Colonic mucosa (tissue), 4 donors: ENCODE data around the gene NECTIN1. TPM values are rescaled to one million over a fixed set of nuclear protein-coding genes. Genes with fewer than 3 reads are reported as not detected.

Experiments
- DNase-seq: peaks from one replicate; pipeline ENCODE4 v3.0.0-alpha.2; 2020
- H3K27ac ChIP-seq: fragments of 200-600 bp; one replicate; pipeline ENCODE4 v1.8.0; 2021
- H3K27me3 ChIP-seq: fragments of 200-600 bp; one replicate; pipeline ENCODE4 v1.8.0; 2021
- H3K36me3 ChIP-seq: fragments of 200-600 bp; one replicate; pipeline ENCODE4 v1.8.0; 2021
- H3K4me1 ChIP-seq: fragments of 200-600 bp; one replicate; pipeline ENCODE4 v1.8.0; 2021; ENCODE audit warnings: mild to moderate bottlenecking
- H3K4me3 ChIP-seq: fragments of 200-600 bp; one replicate; pipeline ENCODE4 v1.8.0; 2021
- H3K9ac ChIP-seq, 2 donors: one replicate each; pipeline ENCODE4 v1.7.0; 2013; ENCODE audit warnings: control low read depth in 2 of 2, low read depth in 2 of 2, low read length in 2 of 2
- H3K9me3 ChIP-seq: fragments of 200-600 bp; one replicate; pipeline ENCODE4 v1.8.0; 2021
- intact Hi-C: fragments of 100-400 bp; cut with DNase I; formaldehyde crosslinking; loops from one replicate; pipeline ENCODE4 v1.14.1; 2022
- total RNA-seq, 2 donors: library from RNA; stranded (reverse); fragmentation: NEBNext Ultra II Directional in 1 of 2; extraction: Animal tissue kit (Norgen Biotek cat#: 25700) in 1 of 2; gene quantifications; one replicate each; pipeline ENCODE4 v1.2.1, GENCODE V29; 2021
- TF ChIP-seq, protein P1 (sequence below): fragments of 200-600 bp; IDR thresholded peaks from one replicate; pipeline ENCODE4 v1.8.0; 2022; ENCODE audit warnings: antibody characterized with exemption, mild to moderate bottlenecking
- donor health status: healthy.
- donor health status: DM: no; HTN: no; CAD: no.
- donor health status: DM: no; HTN: no; CAD: no.

The NECTIN1 gene
- total RNA-seq, 2 donors from 2014 or later = 53.0 to 59.9 TPM

GRCh38 chr11:119717839-119718534, 11.0 kb downstream of the NECTIN1 start:
- H3K36me3 ChIP-seq = no peaks in the 10 kb centered on the region
- intact Hi-C loops = no loop called here
- H3K9ac ChIP-seq = no peak overlapping the region

GRCh38 chr11:119716582-119717498, 12.2 kb downstream of the NECTIN1 start:
- DNase-seq = no peak
- Histone ChIP-seq H3K9ac (no peak overlapping the region), H3K27me3 (no peaks in the 10 kb centered on the region), H3K4me1 (peaks cover 3% of the 10 kb centered on the region), H3K27ac (no peak overlapping the region), H3K36me3 (no peaks in the 10 kb centered on the region), H3K4me3 (no peak overlapping the region), H3K9me3 (no peaks in the 10 kb centered on the region)
- TF ChIP-seq, protein P1, sequence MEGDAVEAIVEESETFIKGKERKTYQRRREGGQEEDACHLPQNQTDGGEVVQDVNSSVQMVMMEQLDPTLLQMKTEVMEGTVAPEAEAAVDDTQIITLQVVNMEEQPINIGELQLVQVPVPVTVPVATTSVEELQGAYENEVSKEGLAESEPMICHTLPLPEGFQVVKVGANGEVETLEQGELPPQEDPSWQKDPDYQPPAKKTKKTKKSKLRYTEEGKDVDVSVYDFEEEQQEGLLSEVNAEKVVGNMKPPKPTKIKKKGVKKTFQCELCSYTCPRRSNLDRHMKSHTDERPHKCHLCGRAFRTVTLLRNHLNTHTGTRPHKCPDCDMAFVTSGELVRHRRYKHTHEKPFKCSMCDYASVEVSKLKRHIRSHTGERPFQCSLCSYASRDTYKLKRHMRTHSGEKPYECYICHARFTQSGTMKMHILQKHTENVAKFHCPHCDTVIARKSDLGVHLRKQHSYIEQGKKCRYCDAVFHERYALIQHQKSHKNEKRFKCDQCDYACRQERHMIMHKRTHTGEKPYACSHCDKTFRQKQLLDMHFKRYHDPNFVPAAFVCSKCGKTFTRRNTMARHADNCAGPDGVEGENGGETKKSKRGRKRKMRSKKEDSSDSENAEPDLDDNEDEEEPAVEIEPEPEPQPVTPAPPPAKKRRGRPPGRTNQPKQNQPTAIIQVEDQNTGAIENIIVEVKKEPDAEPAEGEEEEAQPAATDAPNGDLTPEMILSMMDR = no peak
- intact Hi-C loops = no loop called here

More at GRCh38 chr11:119717839-119718534, 11.0 kb downstream of the NECTIN1 start:
- Histone ChIP-seq H3K4me3 (no peak overlapping the region), H3K27ac (no peak overlapping the region), H3K9me3 (no peaks in the 10 kb centered on the region), H3K27me3 (no peaks in the 10 kb centered on the region), H3K4me1 (peaks cover 10% of the 10 kb centered on the region)
- TF ChIP-seq, protein P1 = no peak
- no peak for DNase-seq

- Histone ChIP-seq H3K27ac (no peak overlapping the region), H3K4me3 (no peak overlapping the region), H3K4me1 (peaks cover 3% of the 10 kb centered on the region), H3K9ac (no peak overlapping the region), H3K9me3 (no peaks in the 10 kb centered on the region), H3K27me3 (no peaks in the 10 kb centered on the region), H3K36me3 (no peaks in the 10 kb centered on the region)
- no peak for DNase-seq
- TF ChIP-seq, protein P1 = no peak
- intact Hi-C loops = no loop called here
Measured at GRCh38 chr11:119714590-119714989, 14.4 kb downstream of the NECTIN1 start.

DNA sequence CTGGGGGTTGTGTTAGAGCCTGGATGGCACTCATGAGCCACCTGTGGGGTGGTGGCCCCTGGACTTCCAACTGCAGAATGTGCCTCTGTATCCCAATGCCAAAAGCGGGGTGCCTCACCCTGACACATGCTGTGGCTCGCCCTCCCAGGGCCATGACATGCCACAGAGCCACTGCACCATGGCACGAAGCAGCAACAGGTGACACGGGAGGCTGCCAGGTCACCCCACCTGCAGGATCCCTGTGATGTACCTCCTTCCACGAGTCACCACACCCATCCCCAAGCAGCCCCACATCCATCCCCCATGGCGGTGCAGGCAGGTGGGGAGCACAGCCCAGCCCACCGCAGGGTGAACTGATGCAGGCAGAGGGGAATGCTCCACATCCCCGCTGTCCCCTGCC, 14.8 kb downstream of the NECTIN1 start:
- TF ChIP-seq, protein P1 = no peak
- no peak for DNase-seq
- Histone ChIP-seq H3K36me3 (no peaks in the 10 kb centered on the region), H3K4me1 (peaks cover 3% of the 10 kb centered on the region), H3K27ac (no peak overlapping the region), H3K9ac (no peak overlapping the region), H3K27me3 (no peaks in the 10 kb centered on the region), H3K4me3 (no peak overlapping the region), H3K9me3 (no peaks in the 10 kb centered on the region)
- intact Hi-C loops = no loop called here

- H3K36me3 ChIP-seq = no peaks in the 10 kb centered on the region
- DNase-seq = no peak
- TF ChIP-seq, protein P1 = no peak
- H3K9ac ChIP-seq = no peak overlapping the region
- intact Hi-C loops = no loop called here
- H3K4me1 ChIP-seq = peaks cover 3% of the 10 kb centered on the region
- H3K27me3 ChIP-seq = no peaks in the 10 kb centered on the region
- H3K27ac ChIP-seq = no peak overlapping the region
- no peak overlapping the region for H3K4me3 ChIP-seq
- H3K9me3 ChIP-seq = no peaks in the 10 kb centered on the region
Measured at GRCh38 chr11:119713359-119714040, 15.5 kb downstream of the NECTIN1 start.
